Putamen (tissue), 1 donor: ENCODE results near the gene PIBF1.
"Not testable (repeated sequence)": the region's sequence is repeated elsewhere in the genome, so short reads cannot be mapped to it uniquely, and the experiment has no call there.

Source experiments
- DNase-seq: peaks from one replicate; pipeline ENCODE4 v3.0.0-alpha.2; 2016; ENCODE audit warnings: low spot score

Gene PIBF1

GRCh38 chr13:72820898-72821279 lies 39.0 kb downstream of the PIBF1 start:
- DNase-seq: no peak

GRCh38 chr13:72823081-72823480 lies 41.1 kb downstream of the PIBF1 start:
- DNase-seq: no peak

GRCh38 chr13:72823724-72824123 lies 41.8 kb downstream of the PIBF1 start:
- no peak for DNase-seq

GRCh38 chr13:72834601-72835000 lies 52.7 kb downstream of the PIBF1 start:
- no peak for DNase-seq

- DNase-seq: no peak
Observed at GRCh38 chr13:72839831-72840426, 58.0 kb downstream of the PIBF1 start.

GRCh38 chr13:72842991-72843390 lies 61.1 kb downstream of the PIBF1 start:
- DNase-seq: peak; percentile 68

GRCh38 chr13:72845148-72845547 lies 63.2 kb downstream of the PIBF1 start:
- not testable (repeated sequence) for DNase-seq

- DNase-seq: no peak
Observed at GRCh38 chr13:72849571-72849970, 67.6 kb downstream of the PIBF1 start.

- DNase-seq: no peak
Observed at GRCh38 chr13:72850959-72851677, 69.2 kb downstream of the PIBF1 start.

- no peak for DNase-seq
Observed at GRCh38 chr13:72851678-72852014, 69.7 kb downstream of the PIBF1 start.

GRCh38 chr13:72852207-72852606 lies 70.3 kb downstream of the PIBF1 start:
- no peak for DNase-seq

GRCh38 chr13:72853000-72853399 lies 71.1 kb downstream of the PIBF1 start:
- no peak for DNase-seq

GRCh38 chr13:72864142-72865011 lies 82.4 kb downstream of the PIBF1 start:
- no peak for DNase-seq

GRCh38 chr13:72868229-72868628 lies 86.3 kb downstream of the PIBF1 start:
- no peak for DNase-seq

GRCh38 chr13:72875233-72875632 lies 93.3 kb downstream of the PIBF1 start:
- no peak for DNase-seq

- no peak for DNase-seq
Observed at GRCh38 chr13:72884101-72884500, 102.2 kb downstream of the PIBF1 start.

GRCh38 chr13:72886272-72887067 lies 104.5 kb downstream of the PIBF1 start:
- no peak for DNase-seq

GRCh38 chr13:72889495-72889894 lies 107.6 kb downstream of the PIBF1 start:
- no peak for DNase-seq

- no peak for DNase-seq
Observed at GRCh38 chr13:72890546-72890945, 108.6 kb downstream of the PIBF1 start.

- DNase-seq: no peak
Observed at GRCh38 chr13:72891423-72891822, 109.5 kb downstream of the PIBF1 start.

GRCh38 chr13:72896869-72897268 lies 114.9 kb downstream of the PIBF1 start:
- DNase-seq: no peak

GRCh38 chr13:72901546-72901945 lies 119.6 kb downstream of the PIBF1 start:
- DNase-seq: not testable (repeated sequence)
